NCI-H345 (cell line): ENCODE results near the gene PLBD2.
A peak's percentile ranks its signal among the peaks of the same experiment; 100 is the strongest.

Source experiments
- DNase-seq: peaks from one replicate; lab custom pipeline; 2025; lab: John Stamatoyannopoulos, UW

Gene PLBD2

DNA sequence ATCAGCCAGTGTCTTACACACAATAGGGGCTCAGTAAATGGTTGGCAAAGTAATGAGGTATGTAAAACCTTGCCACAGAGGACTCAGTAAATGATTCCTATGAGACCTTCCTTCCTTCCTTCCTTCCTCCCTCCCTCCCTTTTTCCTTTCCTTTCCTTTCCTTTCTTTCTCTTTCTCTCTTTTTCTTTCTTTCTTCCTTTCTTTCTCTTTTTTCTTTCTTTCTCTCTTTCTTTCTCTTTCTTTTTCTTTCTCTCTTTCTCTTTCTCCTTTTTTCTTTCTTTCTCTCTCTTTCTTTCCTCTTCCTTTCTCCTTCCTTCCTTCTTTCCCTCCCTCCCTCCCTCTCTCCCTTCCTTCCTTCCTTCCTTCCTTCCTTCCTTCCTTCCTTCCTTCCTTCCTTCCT is 37.8 kb downstream of the PLBD2 start:
- DNase-seq, result no peak

DNA sequence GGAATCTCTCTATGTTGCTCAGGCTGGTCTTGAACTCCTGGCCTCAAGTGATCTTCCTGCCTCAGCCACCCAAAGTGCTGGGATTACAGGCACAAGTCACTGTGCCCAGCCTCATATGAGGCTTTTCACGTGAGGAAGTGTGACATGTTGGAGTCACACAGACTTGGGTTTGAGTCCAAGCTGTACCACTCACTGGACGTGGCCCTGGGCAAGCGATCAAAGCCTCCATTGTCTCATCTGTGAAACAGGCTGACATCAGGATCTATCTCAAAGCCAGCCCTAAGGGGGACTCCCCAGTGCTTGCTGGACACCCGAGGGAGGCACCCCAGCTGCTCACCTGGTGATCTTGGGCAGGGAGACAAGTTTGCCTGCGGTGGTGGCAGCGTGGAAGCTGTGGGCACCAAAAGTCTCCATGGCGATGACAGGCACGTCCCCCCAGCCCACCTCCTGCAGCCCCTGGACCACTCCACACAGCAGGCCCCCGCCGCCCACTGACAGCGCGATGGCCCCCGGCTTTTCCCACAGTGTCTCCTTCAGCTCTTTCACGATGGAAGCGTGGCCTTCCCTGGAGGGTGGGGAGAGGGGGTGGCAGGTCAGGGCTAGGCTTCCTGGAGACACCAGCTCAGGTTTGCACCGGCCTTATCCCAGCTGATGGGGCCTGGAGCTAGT is 38.6 kb downstream of the PLBD2 start:
- no peak for DNase-seq

DNA sequence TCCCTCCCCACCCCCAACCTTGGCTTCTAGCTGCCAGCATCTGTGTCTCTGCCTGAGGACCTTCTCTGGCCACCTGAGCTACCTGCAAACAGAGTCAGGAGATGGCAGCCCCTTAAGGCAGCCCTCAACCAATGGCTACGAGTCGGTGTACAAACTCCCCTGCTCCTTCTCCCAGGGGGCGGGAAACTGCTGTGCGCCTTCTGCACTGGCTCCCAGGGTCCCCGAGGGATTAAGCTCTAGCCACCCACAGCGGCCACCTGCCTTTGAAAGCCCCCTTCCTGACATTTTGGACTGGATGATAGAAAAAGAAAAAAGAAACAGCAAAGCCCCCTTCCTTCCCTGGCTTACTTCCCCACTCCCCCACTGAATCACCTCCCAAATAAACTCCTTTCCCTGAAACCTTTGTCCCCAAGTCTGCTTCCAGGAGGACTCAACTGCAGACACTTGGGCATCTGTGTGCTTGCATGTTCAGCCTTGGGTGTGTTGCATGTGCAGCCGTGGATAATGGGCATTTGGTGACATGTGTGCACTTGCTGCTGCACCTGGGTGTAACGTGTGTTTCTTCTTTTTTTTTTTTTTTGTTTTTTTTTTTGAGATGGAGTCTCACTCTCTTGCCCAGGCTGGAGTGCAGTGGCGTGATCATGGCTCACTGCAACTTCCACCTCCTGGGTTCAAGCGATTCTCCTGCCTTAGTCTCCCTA is 39.3 kb downstream of the PLBD2 start:
- no peak for DNase-seq

DNA sequence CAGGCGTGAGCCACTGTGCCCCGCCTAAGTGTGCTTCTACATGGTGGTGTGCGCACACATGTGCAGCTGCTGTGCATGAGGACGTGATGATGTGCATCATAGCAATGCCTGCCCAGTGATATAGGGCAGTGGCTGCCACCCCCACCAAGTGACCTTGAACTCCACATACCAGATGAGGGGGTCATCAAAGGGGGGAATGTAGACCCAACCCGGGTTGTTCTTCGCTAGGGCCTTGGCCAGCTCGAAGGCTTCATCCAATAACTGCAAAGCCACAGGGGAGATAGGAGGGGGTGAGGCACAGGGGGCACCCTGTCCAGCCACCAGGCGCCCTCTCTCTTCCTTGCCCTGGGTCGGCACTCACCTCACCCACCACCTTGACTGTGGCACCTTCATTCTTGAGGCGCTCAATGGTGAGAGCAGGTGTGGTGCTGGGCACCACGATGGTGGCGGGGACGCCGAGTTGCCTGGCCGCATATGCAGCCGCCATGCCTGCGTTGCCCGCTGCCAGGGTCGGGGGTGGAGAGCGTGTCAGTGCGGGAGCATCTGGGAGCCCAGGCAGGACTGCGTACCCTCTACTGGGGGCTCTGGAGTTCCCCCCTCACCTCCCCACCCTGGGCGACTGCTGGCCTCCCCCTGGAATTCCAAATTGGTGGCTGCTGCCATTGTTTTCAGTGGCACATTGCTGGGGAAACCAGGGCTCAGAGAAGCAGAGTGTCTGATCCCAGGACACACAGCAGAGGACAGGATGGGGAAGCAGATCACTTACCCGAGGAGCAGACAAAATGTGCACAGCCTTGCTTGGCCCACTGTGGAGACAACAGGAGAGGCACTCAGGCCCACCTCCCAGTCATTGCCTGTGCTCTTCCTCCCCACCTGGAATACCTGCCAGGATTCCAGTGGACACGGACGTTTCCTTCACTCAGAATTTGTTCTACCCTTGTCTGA is 40.2 kb downstream of the PLBD2 start:
- DNase-seq, result no peak

DNA sequence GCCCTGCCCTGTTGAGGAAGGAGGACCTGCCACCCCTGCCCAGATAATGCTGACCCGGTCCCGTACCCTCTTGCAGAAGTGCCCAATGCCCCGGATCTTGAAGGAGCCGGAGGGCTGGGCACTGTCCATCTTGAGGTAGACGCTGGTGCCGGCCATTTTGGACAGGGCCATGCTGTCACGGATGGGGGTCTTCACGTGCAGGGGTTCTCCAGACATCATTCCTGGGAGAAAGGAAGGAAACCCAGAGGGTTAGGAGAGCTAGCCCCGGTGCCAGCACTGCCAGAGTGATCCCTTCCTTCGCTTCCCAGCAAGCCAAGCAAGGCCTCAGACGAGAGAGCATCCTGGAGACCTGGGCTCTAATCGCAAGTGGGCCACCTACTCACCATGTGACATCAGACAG is 41.1 kb downstream of the PLBD2 start:
- DNase-seq, result no peak

DNA sequence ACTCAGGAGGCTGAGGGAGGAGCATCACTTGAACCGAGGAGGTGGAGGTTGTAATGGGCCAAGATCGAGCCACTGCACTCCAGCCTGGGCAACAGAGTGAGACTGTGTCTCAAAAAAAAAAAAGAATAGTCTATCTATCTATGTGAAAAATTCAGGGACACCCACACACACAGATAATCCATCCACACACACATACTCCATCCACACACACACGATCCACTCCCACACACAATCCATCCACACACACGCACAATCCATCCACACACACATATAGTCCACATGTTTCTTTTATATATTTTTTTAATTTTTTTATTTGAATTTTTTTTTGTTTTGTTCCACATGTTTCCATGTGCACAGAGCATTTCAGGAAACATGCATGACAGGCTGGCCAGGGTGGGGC is 42.0 kb downstream of the PLBD2 start:
- DNase-seq, result no peak

DNA sequence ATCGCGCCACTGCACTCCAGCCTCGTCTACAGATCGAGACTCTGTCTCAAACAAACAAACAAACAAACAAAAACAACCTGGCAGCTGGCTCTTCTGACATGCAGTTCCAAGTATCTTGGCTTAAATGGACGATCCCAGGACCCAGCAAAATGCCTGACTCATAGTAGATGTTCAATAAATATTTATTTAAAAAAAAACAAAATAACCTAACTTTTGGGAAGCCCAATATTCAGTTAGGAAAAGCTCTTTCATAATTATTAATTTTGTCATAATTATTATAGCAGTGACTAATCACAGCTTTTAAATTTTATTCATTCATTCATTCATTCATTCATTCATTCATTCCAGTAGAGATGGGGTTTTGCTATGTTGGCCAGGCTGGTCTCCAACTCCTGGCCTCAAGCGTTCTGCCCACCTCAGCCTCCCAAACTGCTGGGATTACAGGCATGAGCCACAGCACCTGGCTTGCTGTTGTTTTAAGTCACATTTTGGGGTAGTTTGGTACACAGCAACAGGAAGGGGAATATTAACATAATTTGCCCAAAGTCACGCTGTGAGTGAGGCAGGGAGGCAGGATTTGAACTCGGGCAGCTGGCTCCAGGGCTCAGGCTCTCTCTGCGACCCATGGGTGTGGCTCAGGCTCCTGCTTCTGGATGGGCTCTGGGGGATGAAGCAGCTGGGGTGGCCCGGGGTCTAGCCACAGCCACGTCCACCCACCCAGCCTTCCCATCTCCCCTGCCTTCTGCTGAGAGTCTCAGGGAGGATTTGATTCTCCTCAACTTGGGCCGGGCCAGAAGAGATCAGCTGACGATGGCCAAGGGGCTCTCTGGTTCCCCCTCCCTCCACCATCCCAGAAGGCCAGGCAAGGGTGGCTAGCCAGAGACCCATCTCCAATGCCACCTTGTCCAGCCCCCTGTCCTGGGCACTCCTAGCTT is 42.9 kb downstream of the PLBD2 start:
- no peak for DNase-seq

DNA sequence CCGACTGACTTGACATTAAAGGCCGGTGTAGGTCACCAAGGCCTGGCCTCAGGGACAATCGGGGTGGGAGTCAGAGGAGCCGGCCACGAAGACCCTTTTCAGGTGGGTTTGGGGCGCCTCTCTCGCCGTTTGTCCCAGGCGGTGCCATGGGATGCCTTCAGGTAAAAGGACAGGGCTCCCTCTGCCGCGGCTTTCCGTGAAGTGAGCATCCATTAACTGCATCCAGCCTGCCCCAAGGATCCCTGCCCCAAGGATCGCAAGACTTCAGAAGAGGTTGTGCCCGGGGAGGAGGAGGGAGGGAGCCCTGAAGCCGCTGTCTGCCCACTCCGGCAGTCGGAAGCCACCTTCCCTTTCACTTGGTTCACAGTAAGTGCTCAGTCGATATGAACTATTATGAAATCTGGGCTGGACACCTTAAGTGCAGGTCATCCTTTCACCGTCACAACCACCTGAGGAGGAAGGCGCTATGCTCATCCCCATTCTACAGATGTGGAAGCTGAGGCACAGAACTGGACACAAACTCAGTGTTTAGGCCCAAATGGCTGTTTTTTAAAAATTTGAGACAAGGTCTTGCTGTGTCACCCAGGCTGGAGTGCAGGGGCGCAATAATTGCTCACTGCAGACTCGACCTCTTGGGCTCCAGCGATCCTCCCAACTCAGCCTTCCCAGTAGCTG is 44.3 kb downstream of the PLBD2 start:
- DNase-seq, result no peak

DNA sequence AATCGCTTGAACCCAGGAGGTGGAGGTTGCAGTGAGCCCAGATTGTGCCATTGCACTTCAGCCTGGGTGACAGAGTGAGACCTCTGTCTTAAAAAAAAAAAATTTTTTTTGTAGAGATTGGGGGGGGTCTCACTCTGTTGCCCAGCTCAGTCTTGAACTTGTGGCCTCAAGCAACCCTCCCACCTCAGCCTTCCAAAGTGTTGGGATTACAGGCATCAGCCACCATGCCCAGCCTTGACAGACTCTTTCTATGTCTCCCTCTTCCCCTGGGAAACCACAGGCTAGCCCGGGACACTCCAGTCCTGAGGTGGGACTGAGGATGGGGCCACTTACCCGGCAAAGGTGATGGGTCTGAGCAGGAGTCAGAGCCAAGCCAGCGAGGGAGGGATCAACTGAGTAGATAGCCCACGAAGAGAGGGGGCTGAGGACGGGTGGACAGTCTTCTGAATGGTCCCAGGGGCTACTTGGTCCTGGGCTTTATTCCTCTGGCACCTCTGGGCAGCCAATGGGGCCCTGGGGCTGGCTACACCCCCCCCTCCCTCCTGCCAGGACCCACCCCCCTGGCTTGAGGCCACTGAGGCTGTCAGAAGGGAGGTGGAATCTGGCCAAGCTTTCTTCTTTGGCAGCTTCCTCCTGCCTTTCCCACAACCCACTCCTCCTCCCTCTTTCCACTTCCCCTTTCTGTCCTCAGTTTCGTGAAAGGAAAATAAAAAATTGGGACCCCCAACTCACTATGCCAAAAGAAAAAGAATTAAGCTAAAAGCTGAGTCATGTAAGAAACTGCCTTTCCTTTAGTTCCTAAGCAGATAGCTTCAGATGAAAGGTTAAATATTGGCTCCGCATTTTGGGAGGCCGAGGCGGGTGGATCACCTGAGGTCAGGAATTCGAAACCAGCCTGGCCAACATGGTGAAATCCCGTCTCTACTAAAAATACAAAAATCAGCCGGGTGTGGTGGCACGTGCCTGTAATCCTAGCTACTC is 45.3 kb downstream of the PLBD2 start, which contains the start of gene SDS:
TSS of gene SDS (minus strand) at position 453 of the 981 bp plus-strand sequence. CDS start 4,179 bp downstream, outside the sequence.
- DNase-seq, result no peak

DNA sequence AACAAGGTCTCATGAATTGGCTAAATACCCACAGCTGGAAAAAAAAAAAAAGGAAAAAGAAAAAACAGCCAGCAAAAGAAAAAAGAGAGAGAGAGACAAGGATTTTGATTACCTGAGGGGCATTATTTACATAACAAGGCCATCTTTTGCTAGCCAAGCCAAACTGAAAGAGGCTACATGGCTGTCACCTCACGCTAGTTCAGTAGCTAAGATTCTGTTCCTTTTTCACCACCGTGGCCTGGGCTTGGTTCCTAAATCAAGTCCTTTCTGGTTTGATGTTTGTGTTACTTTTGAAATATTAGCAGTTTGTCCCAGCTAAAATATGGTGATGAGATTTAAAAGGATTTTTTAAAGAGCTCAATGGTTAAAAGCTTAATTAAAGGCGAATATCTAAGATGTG is 47.3 kb downstream of the PLBD2 start:
- DNase-seq, result no peak

DNA sequence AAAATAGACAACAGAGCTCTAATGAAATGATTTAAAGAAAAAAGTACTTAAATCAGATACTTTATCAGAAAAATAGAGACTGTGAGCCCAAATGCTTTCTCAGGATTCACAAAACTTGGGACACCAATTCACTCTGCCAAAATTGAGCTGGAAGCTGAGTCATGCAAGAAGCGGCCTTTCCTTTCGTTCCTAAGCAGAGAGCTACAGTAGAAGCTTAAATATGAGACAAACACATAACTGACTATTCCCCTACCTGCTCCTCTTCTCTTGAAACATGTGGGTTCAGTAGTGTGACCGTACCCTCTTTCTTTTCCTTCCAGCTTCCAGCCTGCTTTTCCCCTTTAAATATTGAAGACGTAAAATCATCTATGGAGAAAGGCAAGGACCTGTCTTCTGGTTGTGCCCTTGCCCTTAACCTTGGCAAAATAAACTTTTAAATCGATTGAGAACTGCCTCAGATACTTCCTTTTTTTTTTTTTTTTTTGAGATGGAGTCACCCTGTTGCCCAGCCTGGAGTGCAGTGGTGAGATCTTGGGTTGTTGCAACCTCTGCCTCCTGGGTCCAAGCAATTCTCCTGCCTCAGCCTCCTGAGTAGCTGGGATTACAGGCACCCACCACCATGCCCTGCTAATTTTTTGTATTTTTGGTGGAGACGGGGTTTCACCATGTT is 49.7 kb downstream of the PLBD2 start:
- DNase-seq, result no peak

DNA sequence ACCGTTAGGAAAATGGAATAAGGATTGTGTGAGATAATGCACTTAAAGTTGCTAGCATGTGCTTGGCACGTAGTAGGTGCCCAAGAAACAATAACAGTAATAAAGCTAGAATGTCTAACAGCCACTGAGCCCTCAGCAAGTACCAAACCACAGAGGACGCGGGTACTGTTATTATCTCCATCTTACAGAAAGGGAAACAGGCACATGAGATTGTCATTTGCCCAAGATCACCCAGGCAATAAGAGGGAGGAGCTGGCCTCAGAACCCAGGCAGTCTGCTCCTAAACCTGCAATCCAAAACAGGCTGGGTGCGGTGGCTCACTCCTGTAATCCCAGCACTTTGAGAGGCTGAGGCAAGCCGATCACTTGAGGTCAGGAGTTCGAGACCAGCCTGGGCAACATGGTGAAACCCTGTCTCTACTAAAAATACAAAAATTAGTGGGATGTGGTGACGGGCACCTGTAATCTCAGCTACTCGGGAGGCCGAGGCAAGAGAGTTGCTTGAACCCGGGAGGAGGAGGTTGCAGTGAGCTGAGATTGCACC is 50.4 kb downstream of the PLBD2 start:
- DNase-seq, result no peak

DNA sequence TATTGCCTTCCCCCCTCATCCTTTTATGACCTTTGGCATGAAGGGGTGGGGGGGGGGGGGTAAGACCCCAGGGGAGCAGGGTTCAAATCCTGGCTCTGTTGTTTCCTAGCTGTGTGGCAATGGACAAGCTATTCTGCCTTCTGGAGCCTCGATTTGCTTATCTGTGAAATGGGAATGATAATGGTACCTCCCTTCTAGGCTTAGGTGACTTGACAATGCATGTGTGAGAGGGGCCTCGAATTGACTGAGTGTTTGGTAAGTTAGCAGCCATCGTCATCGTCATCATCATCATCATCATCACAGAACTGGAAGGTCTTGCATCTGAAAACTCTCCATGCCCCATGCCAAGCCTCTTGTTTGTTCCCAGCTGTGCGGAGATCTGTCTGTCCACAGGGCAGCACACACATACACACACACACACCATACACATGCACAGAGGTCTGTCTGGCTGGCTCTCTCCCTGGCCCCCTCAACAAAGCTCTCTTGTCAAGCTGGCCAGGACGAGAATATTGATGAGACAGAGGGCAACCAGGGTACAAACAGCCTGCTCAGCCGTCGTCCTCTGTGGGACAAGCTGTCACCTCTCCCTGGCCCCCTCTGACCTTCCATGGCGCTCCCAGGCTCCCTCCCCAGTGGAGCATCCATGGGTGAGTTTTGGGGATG is 51.2 kb downstream of the PLBD2 start:
- no peak for DNase-seq

DNA sequence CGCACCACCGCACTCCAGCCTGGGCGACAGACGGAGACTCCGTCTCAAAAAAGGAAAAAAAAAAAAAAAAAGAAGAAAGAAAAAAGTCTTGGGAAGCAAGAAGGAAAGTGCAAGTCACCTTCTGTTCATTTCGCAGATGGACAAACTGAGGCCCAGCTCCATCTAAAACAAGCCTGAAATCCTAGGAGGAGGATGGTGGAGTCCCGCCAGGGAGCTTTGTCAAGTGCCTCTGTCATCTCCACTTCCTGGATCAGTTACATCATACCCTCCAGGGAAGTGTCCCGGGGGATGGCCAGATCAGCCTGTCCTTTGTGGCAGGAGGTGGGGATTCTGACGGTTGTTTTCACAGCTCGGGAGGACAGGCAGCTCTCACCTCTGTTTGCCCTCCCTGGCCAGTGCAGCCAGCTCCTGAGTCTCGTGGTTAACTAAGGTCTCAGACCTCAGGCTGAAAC is 55.1 kb downstream of the PLBD2 start:
- peak; percentile 21 for DNase-seq

DNA sequence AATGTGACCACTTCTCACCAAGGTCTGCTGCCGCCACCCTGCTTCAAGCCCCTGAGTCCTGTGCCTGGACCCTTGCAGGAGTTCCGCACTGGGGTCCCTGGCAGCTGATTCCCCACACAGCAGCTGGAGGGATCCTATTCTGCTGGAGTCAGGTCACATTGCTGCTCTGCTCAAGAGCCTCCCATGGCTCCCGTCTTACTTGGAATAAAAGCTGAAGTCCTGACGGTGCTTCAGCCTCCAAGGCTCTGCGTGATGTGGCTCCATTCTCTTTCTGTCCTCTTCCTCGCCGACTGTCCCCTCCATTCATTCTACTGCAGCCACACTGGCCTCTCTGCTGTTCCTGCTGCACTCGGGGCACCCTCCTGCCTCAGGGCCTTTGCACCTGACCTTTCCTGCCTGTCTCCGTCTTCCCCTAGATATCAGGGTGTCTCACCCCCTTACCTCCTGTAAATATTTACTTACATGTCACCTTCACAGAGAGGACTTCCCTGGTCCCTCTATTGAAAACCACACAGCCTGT is 56.2 kb downstream of the PLBD2 start:
- no peak for DNase-seq

DNA sequence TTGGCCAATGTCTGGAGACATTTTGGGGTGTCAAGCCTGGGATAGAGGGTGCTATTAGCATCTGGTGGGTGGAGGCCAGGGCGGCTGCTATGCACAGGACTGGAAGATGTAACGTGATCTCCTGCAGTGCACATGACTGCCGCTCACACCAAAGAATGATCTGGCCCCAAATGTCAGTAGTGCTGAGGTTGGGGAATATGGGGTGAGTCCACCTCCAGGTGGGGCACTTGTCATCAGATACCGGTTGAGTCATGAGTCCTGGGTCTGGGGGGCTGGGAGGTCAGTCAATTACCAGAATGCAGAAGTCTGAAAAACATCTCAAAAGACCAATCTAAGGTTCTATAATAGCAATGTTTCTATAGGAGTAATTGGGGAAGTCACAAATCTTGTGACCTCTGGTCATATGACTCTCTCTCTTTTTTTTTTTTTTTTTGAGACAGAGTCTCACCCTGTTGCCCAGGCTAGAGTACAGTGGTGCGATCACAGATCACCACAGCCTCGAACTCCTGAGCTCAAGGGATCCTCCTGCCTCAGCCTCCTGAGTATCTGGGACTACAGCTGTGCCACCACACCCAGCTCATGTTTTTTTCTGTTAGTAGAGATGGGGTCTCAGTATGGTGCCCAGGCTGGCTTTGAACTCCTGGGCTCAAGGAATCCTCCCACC is 57.8 kb downstream of the PLBD2 start:
- no peak for DNase-seq

DNA sequence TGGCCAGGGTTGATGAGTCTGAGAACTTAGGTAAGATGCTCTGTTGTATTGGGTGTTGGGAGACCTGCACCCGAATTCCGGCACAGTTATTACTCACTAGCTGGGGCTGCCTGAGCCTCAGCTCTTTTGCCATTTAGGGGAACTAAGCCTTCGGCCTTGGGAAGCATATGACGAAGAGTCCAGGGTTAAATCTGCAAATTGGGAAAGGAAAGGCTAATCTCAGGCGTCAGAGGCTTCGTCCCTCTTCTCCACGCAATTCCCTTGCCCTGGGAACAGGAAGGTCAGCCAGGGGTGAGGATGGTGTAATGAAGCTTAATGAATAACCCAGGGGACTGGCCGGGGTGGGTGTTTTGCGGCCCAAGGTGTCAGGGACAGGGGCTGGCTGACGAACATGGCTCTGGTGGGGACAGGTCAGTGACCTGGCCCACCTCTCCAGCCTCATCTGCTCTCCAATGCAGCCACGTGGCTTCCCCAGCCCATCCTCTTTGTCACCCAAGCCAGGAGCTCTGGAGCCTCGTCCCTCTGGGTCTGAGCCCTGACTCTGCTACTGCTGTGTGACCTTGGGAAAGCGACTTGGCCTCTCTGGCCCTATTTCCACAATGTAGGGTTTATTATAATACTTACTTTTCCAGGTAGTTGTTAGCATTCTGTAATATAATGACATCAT is 60.0 kb downstream of the PLBD2 start:
- DNase-seq, result no peak
